GM12875 (cell line): ENCODE data around the gene UQCRQ.

Experiments
- H3K4me3 ChIP-seq: one replicate; pipeline ENCODE4 v1.5.1; 2011; ENCODE audit warnings: low read depth, low read length, control low read depth
- CTCF ChIP-seq: IDR thresholded peaks from 2 replicates; pipeline ENCODE4 v1.5.1; 2011; ENCODE audit warnings: low read depth, mild to moderate bottlenecking, control low read depth, inconsistent platforms, low read length, moderate library complexity, borderline replicate concordance; ENCODE audit not compliant: insufficient read depth

Gene UQCRQ

GRCh38 chr5:132870801-132871200 is 4.4 kb downstream of the UQCRQ start:
- no peak overlapping the region for H3K4me3 ChIP-seq
- TF ChIP-seq CTCF = no peak

GRCh38 chr5:132871459-132872284 is 5.2 kb downstream of the UQCRQ start:
- no peak for TF ChIP-seq CTCF
- H3K4me3 ChIP-seq = no peak overlapping the region

GRCh38 chr5:132872788-132873118 is 6.3 kb downstream of the UQCRQ start:
- H3K4me3 ChIP-seq = no peak overlapping the region
- TF ChIP-seq CTCF = no peak

GRCh38 chr5:132873119-132873929 is 6.9 kb downstream of the UQCRQ start, which contains the start of gene LEAP2:
TSS of gene LEAP2 (plus strand) at chr5:132873668. CDS start at chr5:132873695, 27 bp downstream.
- no peak within 1 kb of the TSS for H3K4me3 ChIP-seq
- TF ChIP-seq CTCF = no peak

GRCh38 chr5:132873930-132874271 is 7.5 kb downstream of the UQCRQ start:
- TF ChIP-seq CTCF = no peak
- no peak overlapping the region for H3K4me3 ChIP-seq

- no peak overlapping the region for H3K4me3 ChIP-seq
- no peak for TF ChIP-seq CTCF
Measured at GRCh38 chr5:132876020-132876759, 9.7 kb downstream of the UQCRQ start.
